ENCODE measurements around the gene CHRDL1.
"Not testable (repeated sequence)": the region's sequence is repeated elsewhere in the genome, so short reads cannot be mapped to it uniquely, and the experiment has no call there.

CHRDL1 gene
- 0 reads per million in 4 donors for total RNA-seq

DNA sequence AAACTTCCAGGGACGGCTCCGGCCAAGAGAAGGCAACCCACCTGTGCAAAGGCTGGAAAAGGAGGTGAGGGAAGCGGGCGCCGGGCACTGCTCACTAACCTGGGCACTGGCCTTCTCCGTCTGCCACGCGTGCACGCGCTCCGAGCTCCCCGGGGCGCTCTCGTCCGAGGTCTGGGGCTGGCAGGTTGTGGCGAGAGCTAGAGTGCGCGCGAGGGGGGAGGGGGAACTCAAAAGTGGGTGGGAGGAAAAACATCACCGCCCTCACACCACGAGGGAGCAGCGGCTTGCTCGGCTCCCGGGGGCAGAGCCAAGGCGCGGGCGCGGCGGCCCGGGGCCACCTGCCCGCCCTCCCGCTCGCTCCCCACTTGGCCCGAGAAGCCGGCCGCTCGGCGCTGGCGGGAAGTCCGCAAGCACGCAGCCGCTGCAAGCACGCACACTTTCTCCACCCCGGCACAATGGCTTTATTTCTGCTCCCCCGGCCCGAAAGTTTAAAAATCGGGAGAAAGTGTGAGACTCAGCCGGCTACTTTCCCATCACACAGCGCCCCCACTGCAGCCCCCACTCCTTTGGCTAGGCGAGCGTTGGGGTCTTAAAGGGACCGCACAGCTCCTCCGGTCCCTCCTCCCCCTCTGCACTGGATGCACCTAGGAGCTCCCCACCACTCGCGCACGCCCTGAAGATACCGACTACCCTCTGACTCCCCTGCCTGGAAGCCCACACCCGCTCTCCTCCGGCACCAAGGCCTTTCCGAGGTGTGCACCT, at the start of gene CHRDL1:
CHRDL1 (minus strand) TSS at position 173 of the 762 bp plus-strand sequence. CDS start 3,636 bp downstream, outside the sequence.
- DNase-seq = no peak

DNA sequence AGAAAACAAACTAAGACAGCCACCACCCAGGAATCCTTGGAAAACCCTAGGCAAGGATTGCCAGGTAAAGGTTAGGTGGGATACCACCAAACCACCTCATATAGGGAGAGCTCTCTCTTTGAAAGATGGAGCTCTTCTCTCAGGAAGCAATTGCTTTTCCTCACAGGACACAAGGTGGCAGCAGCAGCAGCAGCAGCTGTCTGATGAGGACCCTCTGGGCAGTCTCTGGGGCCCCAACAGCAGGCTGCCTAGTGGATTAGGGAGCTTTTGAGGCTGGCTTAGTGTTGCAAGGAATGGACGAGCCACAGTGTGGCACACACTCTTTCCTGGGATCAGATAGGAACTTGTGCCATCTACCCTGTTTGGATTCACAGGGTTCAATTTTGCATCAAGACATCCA, 41.4 kb upstream of the CHRDL1 start:
- DNase-seq = no peak

DNA sequence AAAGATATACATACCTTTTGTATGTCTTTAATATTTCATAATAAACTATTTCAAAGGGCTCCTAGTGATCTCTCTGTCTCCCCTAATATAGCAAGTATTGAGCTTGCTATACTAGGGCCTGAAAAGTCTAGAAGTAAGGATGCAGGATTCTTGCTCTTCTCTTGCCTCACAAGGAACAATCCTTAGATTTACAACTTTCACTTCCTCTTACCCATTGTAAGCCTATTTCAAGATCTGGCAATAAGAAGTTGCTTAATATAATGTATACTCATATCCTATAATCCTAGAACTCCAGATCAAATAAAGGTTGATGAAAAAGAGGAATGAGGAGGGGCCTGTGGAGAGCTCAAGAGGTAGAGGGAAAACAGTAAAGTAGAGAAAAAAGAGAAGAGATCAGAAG, 40.8 kb upstream of the CHRDL1 start:
- DNase-seq = no peak

- no peak for DNase-seq
Measured at GRCh38 chrX:110836001-110836400, 40.4 kb upstream of the CHRDL1 start.

DNA sequence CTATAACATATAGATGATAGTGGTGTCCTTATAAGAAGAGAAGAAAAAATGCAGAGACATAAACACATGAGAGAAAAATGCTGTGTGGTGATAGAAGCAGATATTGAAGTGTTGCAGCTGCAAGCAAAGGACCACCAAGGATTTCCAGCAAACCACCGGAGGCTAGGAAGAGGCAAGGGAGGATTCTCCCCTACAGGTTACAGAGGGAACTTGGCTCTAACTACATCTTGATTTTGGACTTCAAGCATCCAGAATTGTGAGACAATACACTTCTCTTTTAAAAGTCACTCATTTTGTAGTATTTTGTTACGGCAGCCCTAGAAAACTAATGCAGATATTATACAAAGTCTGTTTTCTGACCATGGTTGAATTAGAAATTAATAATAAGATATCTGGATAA, 30.4 kb upstream of the CHRDL1 start:
- DNase-seq = no peak

- DNase-seq = not testable (repeated sequence)
Measured at GRCh38 chrX:110816543-110816942, 20.9 kb upstream of the CHRDL1 start.

DNA sequence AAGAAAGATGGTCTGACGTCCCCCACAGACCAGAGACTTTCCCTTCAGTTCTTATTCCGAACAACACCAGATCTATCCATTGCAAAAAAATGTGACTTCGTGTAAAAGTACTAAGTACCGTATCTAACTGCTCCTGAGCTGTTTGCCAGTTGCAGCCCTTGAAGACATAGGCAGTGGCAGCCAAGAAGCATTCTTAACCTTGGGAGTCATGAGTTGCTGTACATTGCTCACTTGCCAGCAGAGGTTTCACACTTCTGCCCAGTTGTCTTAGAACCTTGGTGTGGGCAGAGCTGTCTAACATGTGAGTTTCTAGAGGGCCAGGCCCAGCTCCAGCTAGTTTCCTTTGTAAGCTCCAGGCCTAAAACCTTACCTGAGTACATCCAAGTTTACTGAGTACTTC, 10.5 kb upstream of the CHRDL1 start:
- DNase-seq = no peak

DNA sequence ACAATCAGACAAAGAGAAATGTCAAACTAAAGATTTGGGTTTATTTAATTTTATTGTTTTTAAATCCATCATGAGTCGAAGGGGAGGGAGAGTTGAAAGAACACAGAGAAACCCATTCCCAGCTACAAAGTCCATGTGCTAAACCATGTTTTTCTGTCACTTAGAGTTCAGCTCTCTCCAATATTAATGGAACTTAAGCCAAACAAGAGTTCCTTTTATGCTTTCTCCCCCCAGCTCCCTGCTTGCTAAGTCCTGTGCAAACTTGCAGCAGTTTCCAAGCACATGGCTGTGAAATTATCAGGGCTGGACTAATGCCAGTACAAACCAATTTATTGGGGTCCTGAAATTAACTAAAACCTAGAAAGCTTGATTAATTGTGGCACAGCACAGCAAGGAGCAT, 9.7 kb upstream of the CHRDL1 start:
- no peak for DNase-seq

DNA sequence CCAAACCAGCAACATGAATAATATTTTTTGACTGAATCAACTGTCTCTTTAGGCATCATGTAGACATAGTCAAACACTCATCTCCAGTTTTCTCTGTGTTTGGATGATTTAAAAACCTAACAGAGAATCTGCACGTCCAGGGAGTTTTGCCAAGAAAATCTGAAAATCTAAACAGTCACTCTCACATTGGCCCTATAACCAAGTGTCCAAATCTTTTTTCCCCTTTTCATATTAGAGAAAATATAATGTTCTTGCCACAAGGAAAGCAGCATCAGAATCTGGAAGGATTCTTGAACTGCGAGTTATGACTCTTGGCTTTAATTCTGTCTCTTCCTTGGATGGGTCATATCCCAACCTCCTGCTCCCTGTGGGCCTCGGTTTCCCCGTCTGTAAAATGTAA, 8.8 kb upstream of the CHRDL1 start:
- DNase-seq = no peak

GRCh38 chrX:110803506-110803905, 7.9 kb upstream of the CHRDL1 start:
- DNase-seq = no peak

DNA sequence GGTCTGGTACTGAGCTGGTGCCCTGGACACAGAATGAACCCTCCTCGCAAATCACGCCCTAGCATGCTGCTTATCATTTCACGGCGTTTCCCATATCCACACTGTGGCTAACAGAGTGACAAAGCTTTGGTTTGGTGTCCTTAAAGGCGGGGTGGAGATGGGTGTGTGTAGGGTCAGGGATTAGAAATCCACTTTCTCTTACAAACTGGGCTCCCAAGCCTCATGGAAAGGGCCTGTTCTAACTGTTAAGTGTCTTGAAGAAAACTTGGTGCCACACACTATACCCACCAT, 735 bp upstream of the CHRDL1 start:
- no peak for DNase-seq

- no peak for DNase-seq
Measured at GRCh38 chrX:110794601-110795000, 1.0 kb downstream of the CHRDL1 start.

DNA sequence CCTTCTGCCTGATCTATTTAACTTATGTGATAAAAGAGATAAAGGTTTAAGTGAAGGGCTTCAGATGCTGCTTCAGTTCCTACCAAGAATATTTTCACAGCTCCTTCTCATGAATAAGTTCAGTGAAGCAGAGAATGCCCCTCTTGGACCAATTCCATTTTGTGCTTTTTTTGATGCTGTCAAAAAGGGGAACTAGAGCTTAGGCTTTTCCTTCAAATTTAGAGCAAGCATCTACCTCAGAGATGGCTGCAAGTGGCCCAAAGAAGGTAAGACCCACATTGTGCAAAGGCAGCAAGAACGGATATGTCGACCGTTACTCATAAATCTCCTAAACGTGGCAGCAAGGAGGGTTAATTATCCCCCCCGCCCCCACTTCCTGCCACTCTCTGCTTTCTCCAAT, 4.5 kb downstream of the CHRDL1 start:
- DNase-seq = no peak

DNA sequence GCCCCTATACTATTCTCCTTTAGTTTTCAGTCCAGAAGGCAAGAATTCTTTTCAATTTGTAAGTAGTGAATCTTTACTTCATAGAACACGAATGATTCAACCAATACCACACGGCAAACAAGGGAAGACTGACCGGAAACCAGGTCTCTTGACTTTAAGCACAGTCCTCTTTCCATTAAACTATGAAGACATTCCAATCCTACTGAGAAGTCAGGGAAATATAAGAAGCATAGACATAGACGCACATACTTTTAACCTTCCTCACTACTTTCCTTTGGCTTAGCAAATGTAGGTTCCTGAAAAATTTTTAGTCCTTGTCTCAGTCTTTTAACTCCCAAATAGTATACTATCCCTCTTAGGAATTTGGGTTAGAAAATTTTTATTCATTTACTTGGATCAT, 9.1 kb downstream of the CHRDL1 start:
- DNase-seq = no peak

DNA sequence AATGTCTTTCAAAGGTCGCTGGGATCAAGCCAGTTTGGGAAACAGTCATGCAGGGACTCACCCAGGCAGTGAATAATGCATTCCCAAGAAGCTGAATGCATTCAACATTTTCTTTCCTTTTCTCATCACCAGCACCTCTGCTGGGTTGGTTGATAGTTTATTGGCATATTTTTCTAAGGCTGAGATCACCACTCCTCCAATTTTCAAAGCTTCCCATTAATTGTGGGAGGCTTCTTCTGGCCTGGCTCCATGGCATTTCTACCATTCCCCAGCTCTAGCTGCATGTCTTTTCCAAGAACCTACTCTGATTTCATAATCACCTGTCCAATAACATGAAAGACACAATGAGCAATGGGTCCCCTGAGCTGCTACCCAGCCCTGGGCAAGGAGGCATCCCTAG, 35.8 kb downstream of the CHRDL1 start:
- no peak for DNase-seq

DNA sequence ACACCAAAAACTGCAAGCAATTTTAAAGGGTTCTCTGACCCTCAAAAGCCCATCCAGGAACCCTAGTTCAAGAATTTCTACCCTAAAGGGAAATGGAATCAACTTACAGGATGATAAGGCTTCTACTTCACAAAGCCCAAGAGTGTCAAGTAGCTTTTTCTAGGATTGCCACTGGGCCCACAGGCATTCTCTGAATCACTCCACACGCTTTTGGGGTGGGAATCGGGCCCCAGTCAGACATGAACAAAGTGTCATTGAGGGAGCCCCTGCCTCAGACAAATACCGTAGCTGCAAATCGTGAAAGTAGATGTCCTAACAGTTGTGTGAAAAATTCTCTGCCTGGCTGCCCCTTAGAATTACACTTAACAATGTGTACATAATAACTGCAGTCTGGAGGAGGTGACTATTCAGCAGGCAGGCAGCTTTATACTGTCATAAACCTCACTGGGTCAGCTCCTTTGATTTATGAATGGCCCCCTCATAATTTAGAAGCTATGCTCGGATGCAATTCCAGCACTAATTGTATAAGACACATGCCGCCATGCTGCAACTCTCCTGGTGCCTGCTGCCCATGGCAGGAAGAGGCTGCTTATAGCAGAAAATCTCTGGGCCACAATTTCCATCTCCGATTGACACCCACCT, 36.7 kb downstream of the CHRDL1 start:
- DNase-seq = no peak

DNA sequence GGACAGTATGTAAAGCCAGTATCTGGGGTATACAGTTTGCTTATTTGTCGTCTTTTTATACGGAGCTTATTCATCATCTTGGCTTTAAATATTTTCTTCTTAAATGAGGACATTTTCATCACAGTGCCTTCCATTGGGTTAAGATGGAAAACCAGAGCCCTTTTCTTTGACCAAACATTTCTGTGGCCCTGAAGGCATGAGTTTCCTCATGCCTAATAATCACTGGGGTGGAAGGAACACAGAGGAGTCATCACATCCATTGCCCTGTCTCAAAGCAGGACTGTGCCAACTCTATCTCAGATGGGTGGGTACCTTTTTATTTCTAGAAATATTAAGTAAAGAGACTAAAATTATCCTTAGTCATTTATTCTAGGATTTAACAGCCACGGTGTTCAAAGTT, 40.0 kb downstream of the CHRDL1 start:
- no peak for DNase-seq

DNA sequence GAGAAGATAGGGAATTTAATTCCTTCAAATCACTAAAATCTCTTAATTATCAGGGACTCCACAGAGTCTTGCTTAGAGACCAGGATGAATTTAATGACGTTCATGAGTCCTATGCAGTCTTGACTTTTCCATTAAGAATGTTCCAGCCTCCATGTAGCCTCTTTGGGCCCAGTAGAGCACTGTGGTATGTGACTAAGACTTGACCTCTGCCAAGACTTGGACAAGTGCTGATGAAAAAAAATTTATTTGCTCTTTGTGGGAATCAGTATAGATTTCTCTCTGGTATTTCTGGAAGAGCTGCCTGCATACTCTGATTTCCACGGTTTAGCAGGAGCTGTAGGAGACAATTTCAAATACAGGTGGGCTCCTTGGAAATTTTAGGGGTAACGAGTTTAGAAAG, 40.6 kb downstream of the CHRDL1 start:
- no peak for DNase-seq

DNA sequence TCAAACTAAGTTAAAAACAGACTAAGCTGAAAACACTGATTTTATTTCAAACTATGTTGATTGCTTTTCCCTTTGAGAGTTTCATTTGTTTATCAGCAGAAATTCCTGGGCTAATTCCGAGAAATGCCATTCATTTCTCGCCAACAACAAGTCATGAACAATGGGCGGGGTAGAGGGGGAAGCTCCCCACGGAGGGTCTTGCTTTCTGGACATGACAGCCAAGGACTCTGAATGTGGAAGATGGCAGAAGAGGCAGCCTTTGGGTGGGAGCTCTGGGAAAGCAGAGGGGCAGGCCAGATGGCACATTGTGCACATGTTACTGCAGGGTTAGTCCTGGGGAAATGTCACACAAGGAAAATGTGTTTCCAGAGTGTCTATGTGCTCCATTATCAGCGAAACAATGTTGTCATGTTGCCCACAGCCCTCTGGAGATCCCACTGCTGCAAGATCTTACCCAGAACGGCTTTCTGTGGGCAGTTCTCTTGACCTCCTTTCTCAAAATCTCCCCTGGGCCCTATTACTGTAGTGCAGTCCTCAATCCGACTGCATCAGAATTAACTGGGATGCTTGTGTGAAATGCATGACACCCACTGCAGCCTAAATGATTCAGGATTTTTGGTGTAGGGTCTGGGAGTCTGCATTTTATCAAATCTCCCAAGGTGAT, 45.0 kb downstream of the CHRDL1 start:
- no peak for DNase-seq

- no peak for DNase-seq
Measured at GRCh38 chrX:110748256-110748806, 47.3 kb downstream of the CHRDL1 start.

- DNase-seq = no peak
Measured at GRCh38 chrX:110746014-110746413, 49.6 kb downstream of the CHRDL1 start.

- no peak for DNase-seq
Measured at GRCh38 chrX:110745288-110745687, 50.3 kb downstream of the CHRDL1 start.

DNA sequence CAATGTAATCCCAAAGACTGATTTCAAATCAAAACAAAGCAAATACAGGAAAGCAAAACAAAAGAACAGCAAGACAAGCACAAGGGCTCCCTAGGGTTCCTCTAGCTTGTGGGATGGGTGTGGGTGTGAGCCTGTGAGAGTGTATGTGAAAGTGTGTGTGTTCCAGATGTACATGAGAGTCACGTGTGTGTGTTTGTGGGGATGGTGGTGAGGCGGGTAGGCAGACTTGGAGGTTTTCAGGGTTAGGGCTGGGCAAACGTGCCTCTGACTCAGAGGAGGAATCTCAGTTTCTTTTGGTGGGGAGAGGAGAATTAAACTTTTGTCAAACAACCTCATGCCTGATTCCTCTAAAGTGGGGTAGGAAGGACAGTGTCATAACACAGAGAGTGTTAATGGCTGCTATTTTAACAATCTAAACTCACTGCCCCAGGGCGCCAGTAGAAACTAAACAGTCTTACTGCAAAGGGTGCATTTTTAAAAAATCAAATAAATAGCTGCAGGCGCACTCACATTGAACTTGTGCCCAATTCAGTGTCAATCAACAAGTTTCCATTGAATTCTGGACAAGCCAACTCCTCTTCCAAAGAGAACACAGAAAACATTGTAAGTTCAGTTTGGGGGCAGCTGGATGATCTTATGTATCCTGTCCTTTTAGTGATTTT, 51.8 kb downstream of the CHRDL1 start:
- DNase-seq = no peak
